ENCODE measurements around the gene SLC9A1. TPM values are rescaled to one million over a fixed set of nuclear protein-coding genes. Genes with fewer than 3 reads are reported as not detected.

The SLC9A1 gene
- total RNA-seq, 1 donor from 2014 or later, result 1.9 TPM

DNA sequence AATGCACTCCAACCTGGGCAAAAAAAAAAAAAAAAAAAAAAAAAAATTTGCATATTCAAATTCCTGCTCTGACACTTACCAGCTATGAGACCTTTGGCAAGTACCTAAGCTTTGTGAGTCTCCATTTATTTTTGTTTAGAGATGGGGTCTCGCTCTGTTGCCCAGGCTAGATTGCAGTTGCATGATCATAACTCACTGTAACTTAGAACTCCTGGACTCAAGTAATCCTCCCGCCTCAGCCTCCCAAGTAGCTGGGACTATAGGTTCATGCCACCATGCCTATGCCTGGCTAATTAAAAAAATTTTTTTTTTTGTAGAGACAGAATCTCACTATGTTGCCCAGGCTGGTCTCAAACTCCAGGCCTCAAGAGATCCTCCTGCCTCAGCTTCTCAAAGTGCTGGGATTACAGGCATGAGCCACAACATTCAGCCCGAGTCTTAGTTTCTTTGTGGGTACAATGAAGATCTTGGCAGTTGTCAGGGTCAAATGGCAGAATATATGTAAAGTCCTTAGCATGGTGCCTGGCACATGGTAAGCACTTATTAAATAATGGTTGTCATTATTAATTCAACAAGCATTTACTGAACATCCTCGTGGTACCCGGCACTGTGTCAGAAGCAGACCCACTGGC is 88.8 kb downstream of the SLC9A1 start:
- DNase-seq, result no peak

DNA sequence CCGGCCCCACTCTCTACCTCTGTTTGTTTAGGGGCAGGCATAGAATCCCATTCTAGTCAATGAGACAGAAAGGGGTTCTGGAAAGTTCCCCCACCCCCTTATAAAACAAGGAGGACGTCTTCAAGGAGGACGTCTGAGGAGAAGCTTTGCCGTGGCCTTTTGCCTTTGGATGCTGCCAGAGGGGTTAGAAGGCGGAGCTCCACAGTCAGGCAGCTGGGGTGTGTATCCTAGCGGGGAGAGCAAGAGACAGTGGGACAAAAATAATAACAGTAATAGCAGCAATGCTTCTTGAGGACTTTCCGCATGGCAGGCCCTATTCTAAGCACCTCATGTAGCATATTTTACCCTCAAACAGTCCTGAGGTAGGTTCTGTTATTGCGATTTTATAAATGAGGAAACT is 94.0 kb downstream of the SLC9A1 start:
- no peak for DNase-seq

DNA sequence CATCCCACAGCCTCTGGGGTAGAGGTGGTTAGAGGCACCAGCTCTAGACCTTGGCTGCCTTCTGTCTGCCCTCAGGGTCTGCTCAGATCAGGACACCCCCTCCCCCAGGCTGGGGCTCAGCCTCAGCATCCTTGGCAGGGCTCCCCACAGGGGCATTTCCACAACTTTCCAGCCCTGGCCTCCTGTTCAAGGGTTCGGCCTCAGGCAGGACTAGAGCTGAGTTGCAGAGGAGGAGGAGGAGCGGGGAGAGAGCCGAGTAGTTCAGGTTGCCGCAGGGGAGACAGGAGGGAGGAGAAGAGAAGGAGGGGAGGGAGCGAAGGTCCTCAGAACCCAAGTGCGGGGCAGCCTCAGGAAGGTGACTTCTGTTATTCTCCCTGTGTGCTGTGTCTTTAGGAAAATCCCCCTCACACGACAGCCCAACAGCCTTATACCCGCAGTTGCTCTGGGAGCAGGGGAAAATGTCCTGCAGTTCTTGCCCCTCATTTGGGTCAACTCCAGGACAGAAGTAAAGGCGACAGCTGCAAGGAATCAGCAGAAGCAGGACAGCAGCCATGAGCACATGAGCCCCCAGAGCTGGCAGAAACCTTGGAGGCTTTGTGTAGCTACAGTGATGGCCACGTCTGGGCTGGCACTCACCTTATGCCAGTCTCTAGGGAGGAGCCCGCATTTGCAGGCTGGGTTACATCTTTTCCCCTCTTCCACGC is 95.8 kb downstream of the SLC9A1 start:
- no peak for DNase-seq

DNA sequence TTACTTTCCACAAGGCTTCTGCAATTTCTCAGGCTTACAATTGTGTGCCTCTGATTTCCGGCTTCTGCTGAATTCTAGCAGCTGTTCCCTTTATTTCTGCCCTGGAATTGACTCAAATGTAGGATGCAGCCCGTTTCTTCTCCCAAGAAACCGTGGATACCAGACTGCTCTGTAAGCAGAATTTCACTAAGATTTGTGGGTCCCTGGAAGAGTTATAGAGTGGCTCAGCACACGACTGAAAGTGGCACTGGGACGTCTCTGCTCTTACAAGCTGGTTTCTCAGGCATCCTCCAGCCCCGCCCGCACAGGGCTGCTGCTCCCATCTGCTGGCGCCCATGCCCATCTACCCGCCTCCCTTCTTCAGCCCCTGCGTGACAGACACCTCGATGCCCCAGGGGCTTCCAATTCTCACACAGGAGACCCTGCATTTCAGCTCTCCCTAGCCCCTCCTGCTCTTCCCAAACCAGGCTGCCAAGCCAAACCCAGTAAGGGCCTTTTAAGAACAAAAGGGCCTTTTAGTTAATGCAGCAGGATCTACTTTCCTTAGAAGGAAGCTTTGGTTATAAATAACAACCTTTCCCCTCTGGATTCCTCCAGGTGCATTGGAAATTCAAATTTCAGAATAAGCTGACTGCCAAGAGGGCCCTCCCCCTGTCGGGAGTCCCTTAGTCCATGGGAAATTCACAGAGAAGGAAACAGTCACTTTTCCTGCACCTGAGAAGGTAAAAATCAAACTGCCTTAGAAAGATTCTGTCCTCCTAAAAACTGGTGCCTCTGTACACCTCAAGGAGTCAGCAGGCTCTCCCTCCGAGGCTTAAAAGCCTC is 96.9 kb downstream of the SLC9A1 start:
- DNase-seq, result peak; percentile 24

DNA sequence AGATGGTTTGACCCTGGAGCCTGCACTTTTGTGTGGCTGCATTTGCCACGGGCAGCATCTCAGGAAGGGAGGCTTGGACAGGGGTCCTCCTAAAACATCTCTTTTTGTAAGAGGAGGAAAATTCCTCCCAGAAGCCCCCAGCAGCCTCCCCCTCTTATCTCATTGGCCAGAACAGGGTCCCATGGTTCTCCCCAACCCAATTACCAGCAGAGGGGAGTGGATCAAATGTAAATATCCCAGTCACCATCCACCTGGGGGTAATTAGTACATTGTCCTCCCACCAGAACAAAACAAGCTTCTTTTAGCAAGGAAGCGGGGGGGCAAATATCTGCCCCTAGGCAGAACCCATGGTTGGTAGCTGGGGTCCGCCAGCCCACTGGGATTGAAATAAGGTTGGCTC is 97.5 kb downstream of the SLC9A1 start:
- DNase-seq, result no peak

DNA sequence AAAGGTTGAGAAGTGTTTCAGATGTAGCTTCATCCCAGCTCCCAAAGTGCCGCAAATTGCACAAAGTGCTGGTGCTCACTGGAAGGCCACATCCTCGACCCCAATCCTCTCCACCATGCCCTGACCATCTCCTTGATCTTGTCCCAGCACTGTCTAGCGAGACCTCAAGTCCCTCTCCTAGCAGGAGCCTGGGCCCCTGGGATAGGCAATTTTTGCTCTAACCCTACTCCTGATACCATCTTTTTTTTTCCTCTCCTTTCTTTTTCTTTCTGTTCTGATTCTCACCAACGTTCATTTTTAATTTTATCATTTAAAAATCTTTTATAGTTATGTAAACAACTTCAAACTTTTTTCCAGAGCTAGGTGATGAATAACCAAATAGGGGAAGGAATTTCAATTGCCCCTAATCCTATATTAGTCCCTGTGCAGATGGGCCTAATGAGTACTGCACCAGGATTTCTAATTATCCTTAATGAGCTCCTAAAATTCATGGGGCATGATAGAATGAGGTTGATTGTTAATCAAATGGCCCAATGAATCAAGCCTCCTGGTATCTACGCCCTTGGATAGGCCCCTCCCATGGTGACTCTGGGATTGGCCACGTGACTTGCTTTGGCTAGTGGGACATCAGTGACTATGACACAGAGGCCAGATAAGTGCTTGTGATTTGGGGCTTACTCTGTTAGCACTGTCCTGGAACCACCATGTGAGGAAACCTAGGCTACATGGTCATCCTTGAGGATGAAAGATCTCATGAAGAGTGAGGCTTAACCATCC is 100.8 kb downstream of the SLC9A1 start:
- no peak for DNase-seq

DNA sequence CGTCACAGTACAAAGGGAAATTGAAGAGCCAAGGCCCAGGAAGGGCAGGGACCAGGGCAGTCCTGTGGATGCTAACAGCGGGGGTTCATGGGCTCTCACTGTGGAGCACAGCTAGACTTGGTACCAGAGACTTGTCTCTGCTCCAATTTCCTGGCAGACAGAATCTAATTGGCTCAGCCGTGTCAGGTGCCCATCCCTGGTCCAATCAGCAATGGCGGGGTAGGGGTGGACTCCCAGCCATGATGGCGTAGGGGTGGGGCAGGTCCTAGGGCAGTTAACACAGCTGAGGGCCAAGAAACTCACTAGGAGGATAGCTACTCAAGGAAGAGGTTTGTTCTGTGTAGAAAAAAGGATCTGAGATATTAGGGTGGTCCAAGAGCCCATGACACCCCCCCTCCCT is 102.4 kb downstream of the SLC9A1 start:
- no peak for DNase-seq

DNA sequence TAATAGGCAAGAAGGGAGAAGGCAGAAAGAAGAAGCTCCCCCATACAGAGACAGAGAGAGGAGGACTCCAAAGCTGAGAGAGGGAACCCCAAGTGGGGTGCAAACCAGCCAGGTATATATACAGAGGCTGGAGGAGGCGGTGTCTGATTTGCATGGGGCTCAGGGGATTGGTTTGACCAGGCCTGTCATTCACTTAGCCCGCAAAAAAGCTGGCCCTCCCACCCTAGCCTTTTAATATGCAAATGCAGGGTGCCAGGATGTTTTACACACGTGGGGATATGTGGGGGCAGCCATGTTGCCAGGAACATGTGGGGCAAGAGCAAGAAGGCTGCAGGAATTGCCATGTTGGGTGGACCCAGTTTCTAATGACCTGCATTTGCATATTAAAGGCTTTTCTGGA is 105.3 kb downstream of the SLC9A1 start:
- no peak for DNase-seq

DNA sequence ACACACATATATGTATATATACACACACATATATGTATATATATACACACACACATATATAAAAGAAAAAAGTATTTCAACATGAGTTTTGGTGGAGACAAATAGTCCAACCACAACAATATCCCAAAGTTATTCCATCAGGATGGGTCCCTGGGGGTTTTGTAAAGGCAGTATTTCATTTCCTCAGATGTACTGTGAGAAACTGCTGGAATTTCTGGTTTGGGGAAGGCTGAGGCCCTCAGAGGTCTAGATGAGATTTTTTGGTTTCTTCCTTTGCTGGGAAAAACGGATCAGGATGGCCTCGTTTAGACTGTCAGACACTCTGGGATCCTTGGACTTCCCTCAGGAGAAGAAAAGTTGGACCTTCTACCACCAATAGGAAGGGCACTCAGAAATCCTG is 105.8 kb downstream of the SLC9A1 start:
- no peak for DNase-seq

Other genes with a start within 250 kb of the SLC9A1 start
- not detected for gene NR0B2, start 241.2 kb downstream of the SLC9A1 start, total RNA-seq
- 11.2 TPM for gene NUDC, start 233.4 kb downstream of the SLC9A1 start, total RNA-seq
- not detected for gene KDF1, start 194.7 kb downstream of the SLC9A1 start, total RNA-seq
- gene TRNP1, start 161.4 kb downstream of the SLC9A1 start, total RNA-seq, result 16.4 TPM
- 0.31 TPM for gene TENT5B, start 142.3 kb downstream of the SLC9A1 start, total RNA-seq
- gene WDTC1, start 79.5 kb upstream of the SLC9A1 start, total RNA-seq, result 20.9 TPM
- 16.8 TPM for gene TMEM222, start 167.0 kb upstream of the SLC9A1 start, total RNA-seq
- gene SYTL1, start 186.9 kb upstream of the SLC9A1 start, total RNA-seq, result not detected
- 2.7 TPM for gene MAP3K6, start 211.8 kb upstream of the SLC9A1 start, total RNA-seq
- not detected for gene FCN3, start 219.7 kb upstream of the SLC9A1 start, total RNA-seq
- not detected for gene CD164L2, start 228.2 kb upstream of the SLC9A1 start, total RNA-seq
- gene GPR3, start 237.5 kb upstream of the SLC9A1 start, total RNA-seq, result not detected

Data from occipital lobe (tissue), 2 donors.